Psoas muscle (tissue), 8 donors: ENCODE measurements around the gene CD226. TPM values are rescaled to one million over a fixed set of nuclear protein-coding genes. Genes with fewer than 3 reads are reported as not detected.

ENCODE experiments used
- ATAC-seq, 4 donors: fragments of 200-7000 bp; cut with Tn5 transposase; one replicate each; pipeline ENCODE4 v1.9.1; 2020; ENCODE audit warnings: moderate library complexity in 3 of 4, mild to moderate bottlenecking in 2 of 4
- DNase-seq, 2 donors: peaks; one replicate each; pipeline ENCODE4 v3.0.0-alpha.2; 2020
- H3K27ac ChIP-seq: fragments of 200-600 bp; one replicate; pipeline ENCODE4 v1.8.0; 2022
- H3K27me3 ChIP-seq, 3 donors: fragments of 200-600 bp in 1 of 3; one replicate each; pipeline versions ENCODE4 v1.6.1 to v1.8.0; 2013 to 2022; ENCODE audit warnings: low read length in 2 of 3, mild to moderate bottlenecking in 2 of 3, moderate library complexity in 1 of 3; ENCODE audit not compliant: insufficient read depth in 3 of 3
- H3K36me3 ChIP-seq, 2 donors: fragments of 200-600 bp in 1 of 2; one replicate each; pipeline versions ENCODE4 v1.6.1 to v1.8.0; 2013 to 2022; ENCODE audit warnings: low read depth in 1 of 2, mild to moderate bottlenecking in 1 of 2, moderate library complexity in 1 of 2; ENCODE audit not compliant: insufficient read depth in 1 of 2
- H3K4me1 ChIP-seq: fragments of 200-600 bp; one replicate; pipeline ENCODE4 v1.8.0; 2022
- H3K4me3 ChIP-seq: fragments of 200-600 bp; one replicate; pipeline ENCODE4 v1.8.0; 2022; ENCODE audit warnings: mild to moderate bottlenecking
- H3K9me3 ChIP-seq: fragments of 200-600 bp; one replicate; pipeline ENCODE4 v1.8.0; 2022
- CTCF ChIP-seq: fragments of 200-600 bp; IDR thresholded peaks from one replicate; pipeline ENCODE4 v1.8.0; 2022; ENCODE audit warnings: antibody characterized with exemption
- WGBS, 3 donors: extraction: QIAGEN DNeasy Blood & Tissue Kit; methylation state at CpG; one replicate each; pipeline versions ENCODE4 v1.1.6 to v1.1.7; 2013; 5-methylcytosine and 5-hydroxymethylcytosine counted together
- intact Hi-C, 2 donors: fragments of 100-400 bp; cut with DNase I; formaldehyde crosslinking; loops; one replicate each; pipeline versions ENCODE4 v1.11.0 to v1.14.2; 2022
- polyA plus RNA-seq, 3 donors: library from polyadenylated mRNA; stranded (reverse); fragments of 200-250 nt; gene quantifications; one replicate each; pipeline ENCODE4 v1.2.3, GENCODE V29; 2013
- total RNA-seq, 4 donors: library from RNA; stranded (reverse); fragmentation: NEBNext Ultra II Directional in 2 of 4; extraction: Animal tissue kit (Norgen Biotek cat#: 25700) in 2 of 4; gene quantifications; one replicate each; pipeline versions ENCODE4 v1.2.1 to v1.2.4, GENCODE V29; 2021 to 2023
- donor health status: healthy with polysubstance abuse.
- donor health status: DM: no; HTN: no; CAD: no; lungs with moderate emphysema.
- donor health status: Bipolar disorder and iron deficiency.
- donor health status: healthy.
- donor health status: DM: yes; HTN: yes; CAD: no.
- donor health status: DM: no; HTN: no; CAD: no.
- donor health status: DM: no; HTN: no; CAD: no.
- donor health status: DM: yes; HTN: yes; CAD: no.

The CD226 gene
- total and polyA plus RNA-seq, 7 donors = 0.06 to 1.8 (median 0.27) TPM

DNA sequence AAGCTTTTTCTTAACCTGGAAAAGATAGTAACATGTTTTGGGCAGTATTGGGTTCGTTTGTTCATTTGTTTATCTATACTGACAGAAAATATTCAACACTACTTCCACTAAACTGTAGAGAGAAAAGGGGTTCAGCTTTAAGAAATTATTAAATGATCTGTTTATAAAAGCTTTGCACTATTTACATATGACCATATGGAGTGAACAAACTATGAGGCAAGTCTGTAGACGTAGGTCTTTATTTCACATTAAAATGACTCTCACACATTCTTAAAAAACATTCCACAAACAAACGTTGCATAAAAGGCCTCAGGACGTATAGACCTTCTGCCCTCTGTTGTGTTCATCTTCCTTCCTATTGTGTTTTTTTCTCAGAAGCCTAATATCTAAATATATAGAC is 94.6 kb downstream of the CD226 start:
- intact Hi-C loops = no loop called here
- TF ChIP-seq CTCF = no peak
- 64 to 80% (median 80%) methylated on average over 4 of the region's 4 CpGs for WGBS, 3 donors
- no peak overlapping the region for H3K4me3 ChIP-seq
- ATAC-seq (no peak), DNase-seq (no peak)
- no peaks in the 10 kb centered on the region for H3K36me3 ChIP-seq
- no peaks in the 10 kb centered on the region for H3K9me3 ChIP-seq
- H3K27me3 ChIP-seq = no peaks in the 10 kb centered on the region
- H3K4me1 ChIP-seq = no peaks in the 10 kb centered on the region
- H3K27ac ChIP-seq = no peak overlapping the region

- Histone ChIP-seq H3K9me3 (no peaks in the 10 kb centered on the region), H3K27ac (no peak overlapping the region), H3K36me3 (no peaks in the 10 kb centered on the region), H3K27me3 (no peaks in the 10 kb centered on the region), H3K4me1 (no peaks in the 10 kb centered on the region), H3K4me3 (no peak overlapping the region)
- WGBS, 3 donors = 39 to 40% (median 40%) methylated on average over 8 of the region's 8 CpGs
- intact Hi-C loops = no loop called here
- DNase-seq = no peak
- no peak for ATAC-seq
- TF ChIP-seq CTCF = no peak
These were observed 101.8 kb downstream of the CD226 start for GRCh38 chr18:69845593-69846506.

GRCh38 chr18:69844656-69845055 is 103.0 kb downstream of the CD226 start:
- Histone ChIP-seq H3K4me3 (no peak overlapping the region), H3K27me3 (no peaks in the 10 kb centered on the region), H3K9me3 (no peaks in the 10 kb centered on the region), H3K27ac (no peak overlapping the region), H3K36me3 (no peaks in the 10 kb centered on the region), H3K4me1 (no peaks in the 10 kb centered on the region)
- DNase-seq (no peak), ATAC-seq (no peak)
- 89 to 95% (median 94%) methylated on average over 2 of the region's 2 CpGs for WGBS, 3 donors
- TF ChIP-seq CTCF = no peak
- intact Hi-C loops = no loop called here

DNA sequence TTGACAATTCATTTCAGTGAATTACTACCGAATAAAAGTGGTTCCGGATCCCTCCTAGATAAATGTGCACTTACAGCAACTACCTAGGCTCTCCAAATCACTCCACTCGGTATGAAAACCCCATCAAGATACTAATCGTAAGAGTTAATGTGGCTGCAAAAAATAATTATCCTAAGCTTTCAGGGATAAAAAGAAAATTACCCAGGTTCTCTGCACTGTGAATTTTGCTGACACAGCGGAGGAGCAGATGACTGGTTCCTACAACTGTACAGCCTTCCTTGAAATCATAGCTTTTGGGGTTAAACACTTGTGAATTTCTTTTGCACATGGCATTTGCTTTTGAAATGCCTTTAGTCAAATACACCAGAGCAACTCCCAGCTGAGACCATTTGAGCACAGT is 104.7 kb downstream of the CD226 start:
- DNase-seq (no peak), ATAC-seq (no peak)
- H3K4me3 ChIP-seq = no peak overlapping the region
- TF ChIP-seq CTCF = no peak
- no peaks in the 10 kb centered on the region for H3K9me3 ChIP-seq
- H3K27ac ChIP-seq = no peak overlapping the region
- intact Hi-C loops = no loop called here
- no peaks in the 10 kb centered on the region for H3K27me3 ChIP-seq
- H3K36me3 ChIP-seq = no peaks in the 10 kb centered on the region
- no peaks in the 10 kb centered on the region for H3K4me1 ChIP-seq
- 75 to 76% (median 76%) methylated on average over 5 of the region's 5 CpGs for WGBS, 3 donors
